Lower leg skin (tissue), 3 donors: ENCODE data around the gene RNGTT.

Experiments used
- CTCF ChIP-seq, 3 donors: fragments of 450-650 bp; IDR thresholded peaks; one replicate each; pipeline ENCODE4 v1.5.1; 2016; ENCODE audit warnings: antibody characterized with exemption in 3 of 3, mild to moderate bottlenecking in 3 of 3, moderate library complexity in 2 of 3
- POLR2A ChIP-seq, 2 donors: fragments of 450-650 bp; IDR thresholded peaks; one replicate each; pipeline ENCODE4 v1.6.1; 2016 to 2017; ENCODE audit warnings: antibody characterized with exemption in 2 of 2, mild to moderate bottlenecking in 1 of 2, moderate library complexity in 1 of 2

- no peak for TF ChIP-seq CTCF (IDR thresholded peaks at IDR 0.05)
- no peak for TF ChIP-seq POLR2A (IDR thresholded peaks at IDR 0.05)
Observed at GRCh38 chr6:88840796-88841539, 122.5 kb downstream of the RNGTT start.
